GM19467 (cell line): ENCODE results near the gene CHD9NB.
"Not testable (repeated sequence)": the region's sequence is repeated elsewhere in the genome, so short reads cannot be mapped to it uniquely, and the experiment has no call there.

Experiments
- ATAC-seq: cut with Tn5 transposase; IDR thresholded peaks from one replicate; pipeline ENCODE4 v1.9.1; 2021; ENCODE audit warnings: mild to moderate bottlenecking, moderate library complexity; ENCODE audit not compliant: unreplicated experiment

CHD9NB gene

DNA sequence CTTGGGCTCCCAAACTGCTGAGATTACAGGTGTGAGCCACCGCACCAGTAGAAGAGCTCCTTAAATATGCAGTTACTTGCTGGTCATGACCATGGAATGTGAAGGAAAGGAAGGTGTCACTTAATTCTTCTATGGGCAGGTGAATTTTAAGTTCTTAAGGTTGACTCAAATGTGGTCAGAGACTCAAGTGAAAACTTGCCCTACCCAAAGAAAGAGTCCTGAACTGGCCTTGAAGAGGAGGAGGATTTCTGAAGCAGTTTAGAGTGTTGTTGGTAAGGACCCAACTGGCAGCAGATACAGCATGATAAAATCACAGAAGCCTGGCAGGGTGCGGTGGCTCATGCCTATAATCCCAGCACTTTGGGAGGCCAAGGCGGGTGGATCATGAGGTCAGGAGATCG is 31.4 kb upstream of the CHD9NB start:
- ATAC-seq = no peak

GRCh38 chr16:53083119-53083518 is 30.4 kb upstream of the CHD9NB start:
- no peak for ATAC-seq

DNA sequence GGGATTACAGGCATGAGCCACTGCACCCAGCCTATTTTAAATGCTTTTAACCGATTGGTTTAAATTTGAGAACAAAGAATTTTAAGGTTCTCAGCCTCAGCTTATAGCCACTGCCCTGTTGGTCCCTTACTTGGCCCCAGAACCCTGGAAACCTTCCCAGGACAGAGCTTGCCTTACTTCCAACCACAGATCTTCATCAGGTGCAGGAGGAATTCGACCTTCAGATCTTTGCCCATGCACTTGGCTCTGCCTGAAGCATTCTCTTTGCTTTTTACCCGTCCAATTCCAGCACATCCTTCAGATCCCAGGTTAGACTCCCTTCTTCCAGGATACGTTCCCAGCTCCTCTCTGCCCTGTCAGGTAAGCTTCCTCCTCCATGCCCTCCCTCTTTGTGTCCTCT is 29.8 kb upstream of the CHD9NB start:
- ATAC-seq = no peak

DNA sequence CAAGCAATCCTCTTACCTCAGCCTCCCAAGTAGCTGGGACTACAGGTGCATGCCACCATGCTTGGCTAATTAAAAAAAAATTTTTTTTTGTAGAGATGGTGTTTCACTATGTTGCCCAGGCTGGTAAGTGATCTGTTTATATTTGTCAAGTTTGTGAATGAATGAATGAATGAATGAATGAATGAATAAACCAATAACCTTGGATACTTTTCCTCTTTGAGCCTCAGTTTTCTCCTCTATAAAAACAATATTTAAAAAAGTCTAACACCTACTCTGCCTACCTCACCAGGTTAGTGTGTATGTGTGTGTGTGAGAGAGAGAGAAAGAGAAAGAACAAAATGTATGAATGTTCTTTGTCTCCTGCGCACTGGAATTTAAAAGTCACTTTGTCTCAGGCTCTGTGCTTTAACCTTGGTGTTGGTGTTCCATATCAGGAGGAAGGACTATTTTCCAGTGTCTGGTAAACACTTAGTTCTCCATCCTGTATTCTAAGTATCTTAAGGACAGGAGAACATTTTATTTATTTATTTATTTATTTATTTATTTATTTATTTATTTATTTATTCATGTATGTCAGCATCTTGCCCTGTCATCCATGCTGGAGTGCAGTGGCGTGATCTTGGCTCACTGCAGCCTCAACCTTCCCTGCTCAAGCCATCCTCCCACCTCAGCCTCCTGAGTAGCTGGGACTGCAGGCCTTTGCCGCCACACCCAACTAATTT is 29.1 kb upstream of the CHD9NB start:
- no peak for ATAC-seq

- ATAC-seq = no peak
Observed at GRCh38 chr16:53081032-53081424, 28.3 kb upstream of the CHD9NB start.

DNA sequence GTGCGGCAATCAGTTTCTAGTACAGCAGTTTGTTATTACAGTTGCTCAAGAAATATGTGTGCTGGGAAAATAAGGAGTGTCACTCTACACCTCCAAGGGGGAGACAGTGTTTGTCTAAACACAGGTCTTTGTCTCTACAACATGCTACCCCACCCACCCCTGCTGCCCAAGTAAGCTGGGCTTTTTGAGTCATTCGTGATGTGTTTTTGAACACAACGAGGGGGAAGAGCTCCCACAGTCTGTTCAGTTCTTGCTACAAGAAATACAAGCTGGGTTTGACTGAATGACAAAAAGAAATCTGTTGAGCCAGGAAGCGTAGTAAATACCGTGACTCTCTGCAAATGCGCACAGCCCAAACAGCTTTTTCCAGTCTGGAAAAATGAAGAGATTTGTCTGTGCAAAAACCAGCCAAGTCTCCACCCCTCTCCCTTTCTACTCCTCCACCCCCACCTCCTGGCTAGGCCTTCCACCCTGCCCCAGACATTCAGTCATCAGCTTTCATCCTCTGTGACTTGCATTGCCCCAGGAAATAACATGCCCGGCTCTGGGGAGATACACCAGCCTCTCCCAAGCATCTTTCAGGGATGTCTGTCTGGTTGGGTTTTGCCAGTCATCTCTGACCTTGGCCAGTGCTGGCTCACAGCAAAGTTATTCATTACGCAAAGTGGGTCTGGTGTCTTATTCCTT is 27.8 kb upstream of the CHD9NB start:
- ATAC-seq = no peak

GRCh38 chr16:53078765-53079485 is 26.2 kb upstream of the CHD9NB start:
- no peak for ATAC-seq

DNA sequence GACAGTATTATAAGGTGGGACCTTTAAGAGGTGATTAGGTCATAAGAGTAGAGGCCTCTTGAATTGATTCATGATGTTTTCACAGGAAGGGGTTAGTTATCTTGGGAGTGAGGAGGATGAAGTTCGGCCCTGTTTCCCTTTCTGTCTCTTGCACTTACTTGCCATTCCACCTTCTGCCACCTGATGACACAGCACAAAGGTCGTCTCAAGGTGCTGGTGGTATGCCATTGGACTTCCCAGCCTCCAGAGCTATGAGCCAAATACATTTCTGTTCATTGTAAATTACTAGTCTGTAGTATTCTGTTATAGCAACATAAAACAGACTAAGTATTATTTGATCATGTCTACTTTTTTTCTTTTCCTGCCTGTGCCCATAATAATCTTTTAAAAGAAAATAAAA is 25.6 kb upstream of the CHD9NB start:
- ATAC-seq = no peak

- ATAC-seq = not testable (repeated sequence)
Observed at GRCh38 chr16:53075461-53075860, 22.8 kb upstream of the CHD9NB start.

- ATAC-seq = not testable (repeated sequence)
Observed at GRCh38 chr16:53074296-53074695, 21.6 kb upstream of the CHD9NB start.

DNA sequence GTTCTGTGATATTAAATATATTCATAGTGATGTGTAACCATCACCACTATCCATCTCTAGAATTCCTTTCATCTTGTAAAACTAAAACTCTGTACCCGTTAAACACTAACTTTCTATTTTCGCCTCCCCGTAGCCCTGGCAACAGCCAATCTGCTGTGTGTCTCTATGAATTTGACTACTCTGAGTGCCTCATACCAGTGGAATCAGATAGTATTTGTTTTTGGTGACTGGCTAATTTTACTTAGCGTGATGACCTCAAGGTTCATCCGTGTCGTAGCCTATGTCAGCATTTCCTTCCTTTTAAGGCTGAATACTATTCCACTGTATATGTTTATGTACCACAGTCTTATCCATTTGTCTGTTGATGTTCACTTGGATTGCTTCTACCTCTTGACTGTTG is 20.3 kb upstream of the CHD9NB start:
- no peak for ATAC-seq

GRCh38 chr16:53071748-53072301 is 19.1 kb upstream of the CHD9NB start:
- ATAC-seq = peak; percentile 56

- no peak for ATAC-seq
Observed at GRCh38 chr16:53069772-53070171, 17.1 kb upstream of the CHD9NB start.

DNA sequence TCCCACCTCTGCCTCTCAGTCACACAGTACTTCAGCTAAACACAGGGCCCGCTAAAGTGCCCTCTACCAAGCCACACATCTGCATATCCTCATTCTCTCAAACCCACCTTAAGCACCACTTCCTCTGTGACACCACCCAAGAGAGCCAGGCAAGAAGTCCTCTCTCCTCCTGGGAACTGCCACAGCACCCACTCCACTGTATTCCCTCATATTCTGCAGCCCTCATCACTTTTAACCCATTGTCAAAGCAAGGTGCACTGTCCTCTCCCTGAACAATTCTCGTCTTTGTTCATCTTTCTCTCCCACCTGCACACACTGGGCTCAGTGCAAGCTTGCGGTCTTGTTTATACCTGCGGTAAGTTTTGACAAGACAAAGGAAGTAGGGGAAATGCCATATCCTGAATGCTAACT is 15.7 kb upstream of the CHD9NB start:
- peak; percentile 57 for ATAC-seq

- no peak for ATAC-seq
Observed at GRCh38 chr16:53067675-53068074, 15.0 kb upstream of the CHD9NB start.

GRCh38 chr16:53065461-53066061 is 12.9 kb upstream of the CHD9NB start:
- ATAC-seq = no peak

GRCh38 chr16:53064081-53064578 is 11.4 kb upstream of the CHD9NB start:
- ATAC-seq = no peak

DNA sequence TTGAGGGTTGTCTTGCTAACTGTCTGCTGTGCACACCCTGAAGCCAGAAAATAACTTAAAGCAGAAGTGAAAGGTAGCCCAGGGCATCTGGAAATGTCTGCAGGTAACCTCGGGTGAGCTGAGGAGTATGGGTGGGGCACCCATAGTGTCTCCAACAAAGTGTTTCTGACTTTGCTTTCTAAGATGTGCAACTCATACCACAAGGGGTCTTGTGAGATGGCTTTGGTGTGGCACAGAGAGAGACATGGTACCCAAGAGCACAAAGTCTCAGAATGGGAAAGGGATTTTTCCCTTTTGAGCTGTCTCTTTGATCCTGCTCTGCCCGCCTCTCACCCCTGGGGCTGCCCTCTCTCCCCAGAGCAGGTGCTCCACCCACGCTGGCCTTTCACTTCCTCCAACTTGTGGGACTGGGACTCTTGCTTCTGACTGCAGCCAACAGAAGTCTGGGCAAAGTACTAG is 9.0 kb upstream of the CHD9NB start:
- ATAC-seq = peak; percentile 87

DNA sequence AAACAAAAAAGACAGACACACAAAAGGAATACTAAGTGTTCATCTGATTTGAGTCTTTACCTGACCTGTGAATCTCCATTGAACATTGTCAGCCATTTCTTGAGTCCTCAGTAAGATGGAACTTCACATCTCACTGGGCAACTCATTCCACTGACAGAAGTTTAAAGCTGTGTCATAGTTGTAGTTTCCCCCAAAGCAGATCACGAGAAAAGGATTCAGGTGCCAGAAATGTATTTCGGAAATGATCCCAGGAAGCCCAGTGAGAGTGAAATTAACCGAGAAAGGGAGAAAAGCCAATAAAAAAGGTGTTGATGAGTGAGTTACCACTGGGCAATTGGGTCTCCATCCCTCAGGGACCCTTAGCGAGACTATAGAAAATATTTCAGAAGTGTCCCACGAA is 8.6 kb upstream of the CHD9NB start:
- ATAC-seq = peak; percentile 23

DNA sequence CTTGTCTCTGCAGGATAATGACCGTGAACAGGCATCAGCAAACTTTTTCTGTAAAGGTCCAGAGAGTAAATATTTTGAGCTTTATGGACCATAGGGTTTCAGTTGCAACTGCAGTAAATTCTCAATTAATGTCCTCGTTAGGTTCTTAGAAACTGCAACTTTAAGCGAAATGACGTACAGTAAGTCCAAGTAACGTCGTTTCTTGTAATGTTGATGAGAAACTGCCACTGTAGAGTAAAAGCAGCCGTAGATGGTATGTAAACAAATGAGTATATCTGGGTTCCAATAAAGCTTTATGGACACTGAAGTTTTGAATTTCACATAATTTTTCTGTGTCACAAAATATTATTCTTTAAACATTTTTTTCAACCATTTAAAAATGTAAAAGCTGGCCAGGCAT is 7.0 kb upstream of the CHD9NB start:
- no peak for ATAC-seq

- no peak for ATAC-seq
Observed at GRCh38 chr16:53058882-53059281, 6.2 kb upstream of the CHD9NB start.
